ENCODE measurements around the gene RBM20. TPM values are rescaled to one million over a fixed set of nuclear protein-coding genes. Genes with fewer than 3 reads are reported as not detected.

RBM20 gene
- total and polyA plus RNA-seq, 2 of the 4 experiments (the other 2 are of a cell fraction), result under 0.01 to 0.15 TPM

GRCh38 chr10:110717781-110718589 lies 73.8 kb downstream of the RBM20 start:
- Histone ChIP-seq H2BK5ac (ENCODE audit: low read depth, low read length, poor library complexity, severe bottlenecking) (no peak overlapping the region), H3K9me3 (ENCODE audit: control insufficient read depth, insufficient read depth, low read length) (no peaks in the 10 kb centered on the region), H3K56ac (ENCODE audit: extremely low read depth, insufficient read depth, low read length) (no peak overlapping the region), H3K4me3 (ENCODE audit: insufficient read depth, low read depth, low read length) (no peak overlapping the region), H3K27me3 (ENCODE audit: control insufficient read depth, insufficient read depth, low read length) (peaks cover 4% of the 10 kb centered on the region), H3K23ac (ENCODE audit: low read depth, low read length) (no peak overlapping the region), H4K8ac (ENCODE audit: low read depth in 2 of 2, low read length in 2 of 2) (no peak overlapping the region), H3K4me2 (ENCODE audit: low read depth, low read length) (no peak overlapping the region), H4K20me1 (ENCODE audit: insufficient read depth, low read length) (no peaks in the 10 kb centered on the region), H2AK5ac (ENCODE audit: low read depth, low read length) (no peak overlapping the region), H2BK120ac (ENCODE audit: low read depth, low read length) (no peak overlapping the region), H3K27ac (ENCODE audit: insufficient read depth, low read length) (no peak overlapping the region), H3K4ac (ENCODE audit: low read depth, low read length) (no peak overlapping the region), H3K18ac (ENCODE audit: low read depth, low read length) (no peak overlapping the region), H3K9ac (ENCODE audit: low read depth, low read length) (no peak overlapping the region), H3K79me1 (ENCODE audit: low read depth in 1 of 2, low read length in 2 of 2) (no peaks in the 10 kb centered on the region), H3K9me1 (ENCODE audit: insufficient read depth, low read length) (no peaks in the 10 kb centered on the region), H4K91ac (ENCODE audit: insufficient read depth, low read depth, low read length) (no peak overlapping the region), H2BK15ac (ENCODE audit: low read depth, low read length) (no peak overlapping the region), H2BK20ac (ENCODE audit: low read depth, low read length) (no peak overlapping the region), H3K4me1 (ENCODE audit: control insufficient read depth, insufficient read depth, low read length) (no peaks in the 10 kb centered on the region), H3K14ac (replicated peaks; ENCODE audit: low read depth, low read length) (no peak overlapping the region), H4K5ac (ENCODE audit: low read depth, low read length) (no peak overlapping the region), H2AK9ac (replicated peaks; ENCODE audit: low read depth, low read length, poor library complexity) (no peak overlapping the region), H2AFZ (replicated peaks; ENCODE audit: low read length, poor library complexity) (no peak overlapping the region), H3K36me3 (ENCODE audit: control insufficient read depth, insufficient read depth, low read length) (no peaks in the 10 kb centered on the region)
- no peak for ATAC-seq (ENCODE audit: low read depth)
- WGBS, 2 experiments (ENCODE audit: extremely low coverage in 2 of 2, insufficient read length in 1 of 2), result no CpG with 5 or more reads among the region's 4 CpGs
- ChIA-PET CTCF (no interaction called here), POLR2A (ENCODE audit: unreplicated experiment) (no interaction called here)
- intact Hi-C loops (cut with micrococcal nuclease) (no loop called here), dilution Hi-C loops (cut with HindIII; ENCODE audit: low sequenced_read_pairs, unreplicated experiment) (no loop called here), in situ Hi-C loops (cut with MboI; ENCODE audit: low sequenced_read_pairs) (no loop called here)
- BruUV-seq (replicated peaks), result no TSS peak
- no peak for TF ChIP-seq FOS (IDR thresholded peaks at IDR 0.05; ENCODE audit: low read depth, low read length)
- TF ChIP-seq CEBPB (IDR thresholded peaks at IDR 0.05; ENCODE audit: low read depth, low read length), result no peak
- no peak for TF ChIP-seq BHLHE40 (IDR thresholded peaks at IDR 0.05; ENCODE audit: low read depth, low read length)
- TF ChIP-seq MAZ (IDR thresholded peaks at IDR 0.05; ENCODE audit: borderline replicate concordance, low read depth, low read length), result no peak
- no peak for TF ChIP-seq ELK1 (IDR thresholded peaks at IDR 0.05; ENCODE audit: borderline replicate concordance, low read depth, low read length)
- no peak for TF ChIP-seq USF2 (IDR thresholded peaks at IDR 0.05; ENCODE audit: low read depth, low read length)
- no peak for TF ChIP-seq MXI1 (IDR thresholded peaks at IDR 0.05; ENCODE audit: borderline replicate concordance, low read depth, low read length)
- TF ChIP-seq NFE2L2 (IDR thresholded peaks at IDR 0.05; ENCODE audit: low read depth, low read length), result no peak
- no peak for TF ChIP-seq MAFK (IDR thresholded peaks at IDR 0.05; ENCODE audit: low read depth, low read length)
- TF ChIP-seq SMC3 (IDR thresholded peaks at IDR 0.05; ENCODE audit: low read depth, low read length), result no peak
- no peak for TF ChIP-seq POLR2A (IDR thresholded peaks at IDR 0.05; ENCODE audit: low read depth, low read length)
- TF ChIP-seq RCOR1 (IDR thresholded peaks at IDR 0.05; ENCODE audit: insufficient replicate concordance, low read length), result no peak
- no peak for TF ChIP-seq RAD21 (IDR thresholded peaks at IDR 0.05; ENCODE audit: low read length)
- no peak for TF ChIP-seq CTCF (conservative IDR thresholded peaks at IDR 0.05; ENCODE audit: low read depth, low read length)
- TF ChIP-seq RFX5 (IDR thresholded peaks at IDR 0.05; ENCODE audit: low read depth, low read length), result no peak
- no peak for TF ChIP-seq CHD1 (IDR thresholded peaks at IDR 0.05; ENCODE audit: low read depth, low read length)
- DNase-seq, result no peak
